ENCODE data around the gene BSN.

BSN gene

GRCh38 chr3:49593041-49593440 lies 38.8 kb downstream of the BSN start:
- H3K9me3 ChIP-seq: 0 out of 2 replicates have a peak, but pooled peaks cover 4% of the 10 kb centered on the region
- TF ChIP-seq Cebpa-rat (IDR thresholded peaks at IDR 0.05): no peak
- no peaks in the 10 kb centered on the region for H3K27me3 ChIP-seq
- no peak overlapping the region for H3K27ac ChIP-seq
- H3K36me3 ChIP-seq: no peaks in the 10 kb centered on the region
- H3K9ac ChIP-seq: no peak overlapping the region
- H3K4me1 ChIP-seq: no peaks in the 10 kb centered on the region
- no peak overlapping the region for H3K4me3 ChIP-seq
- H4K20me1 ChIP-seq: no peaks in the 10 kb centered on the region
- no peak overlapping the region for H3K4me2 ChIP-seq

- Histone ChIP-seq H3K27me3 (no peaks in the 10 kb centered on the region), H3K4me3 (no peak overlapping the region), H3K27ac (no peak overlapping the region), H3K9me3 (no peaks in the 10 kb centered on the region), H4K20me1 (no peaks in the 10 kb centered on the region), H3K4me2 (no peak overlapping the region), H3K36me3 (no peaks in the 10 kb centered on the region), H3K4me1 (no peaks in the 10 kb centered on the region), H3K9ac (no peak overlapping the region)
- TF ChIP-seq Cebpa-rat (IDR thresholded peaks at IDR 0.05): no peak
These were observed 46.5 kb downstream of the BSN start for GRCh38 chr3:49600781-49601180.

- Histone ChIP-seq H3K9ac (no peak overlapping the region), H3K36me3 (no peaks in the 10 kb centered on the region), H4K20me1 (no peaks in the 10 kb centered on the region), H3K27me3 (no peaks in the 10 kb centered on the region), H3K27ac (no peak overlapping the region), H3K4me3 (no peak overlapping the region), H3K4me2 (no peak overlapping the region), H3K9me3 (no peaks in the 10 kb centered on the region), H3K4me1 (no peaks in the 10 kb centered on the region)
- TF ChIP-seq Cebpa-rat (IDR thresholded peaks at IDR 0.05): no peak
These were observed 47.2 kb downstream of the BSN start for GRCh38 chr3:49601358-49602048.

GRCh38 chr3:49602049-49602554 lies 47.8 kb downstream of the BSN start:
- Histone ChIP-seq H3K4me2 (no peak overlapping the region), H3K4me3 (no peak overlapping the region), H3K27ac (no peak overlapping the region), H3K9me3 (no peaks in the 10 kb centered on the region), H3K9ac (no peak overlapping the region), H3K4me1 (no peaks in the 10 kb centered on the region), H4K20me1 (no peaks in the 10 kb centered on the region), H3K36me3 (no peaks in the 10 kb centered on the region), H3K27me3 (no peaks in the 10 kb centered on the region)
- no peak for TF ChIP-seq Cebpa-rat (IDR thresholded peaks at IDR 0.05)

- no peaks in the 10 kb centered on the region for H3K36me3 ChIP-seq
- TF ChIP-seq Cebpa-rat (IDR thresholded peaks at IDR 0.05): no peak
- no peak overlapping the region for H3K4me2 ChIP-seq
- H3K9me3 ChIP-seq: no peaks in the 10 kb centered on the region
- H3K4me1 ChIP-seq: no peaks in the 10 kb centered on the region
- H3K4me3 ChIP-seq: no peak overlapping the region
- H3K27ac ChIP-seq: no peak overlapping the region
- H3K27me3 ChIP-seq: no peaks in the 10 kb centered on the region
- no peak overlapping the region for H3K9ac ChIP-seq
- H4K20me1 ChIP-seq: no peaks in the 10 kb centered on the region
These were observed 48.7 kb downstream of the BSN start for GRCh38 chr3:49602877-49603411.

GRCh38 chr3:49606427-49606826 lies 52.1 kb downstream of the BSN start:
- TF ChIP-seq Cebpa-rat (IDR thresholded peaks at IDR 0.05): no peak
- Histone ChIP-seq H3K9me3 (no peaks in the 10 kb centered on the region), H3K27me3 (no peaks in the 10 kb centered on the region), H3K27ac (no peak overlapping the region), H3K4me3 (no peak overlapping the region), H3K4me1 (no peaks in the 10 kb centered on the region), H4K20me1 (no peaks in the 10 kb centered on the region), H3K9ac (no peak overlapping the region), H3K36me3 (no peaks in the 10 kb centered on the region), H3K4me2 (no peak overlapping the region)

GRCh38 chr3:49607105-49607591 lies 52.9 kb downstream of the BSN start:
- H3K27me3 ChIP-seq: no peaks in the 10 kb centered on the region
- no peak overlapping the region for H3K9ac ChIP-seq
- H3K9me3 ChIP-seq: no peaks in the 10 kb centered on the region
- no peak for TF ChIP-seq Cebpa-rat (IDR thresholded peaks at IDR 0.05)
- no peaks in the 10 kb centered on the region for H3K4me1 ChIP-seq
- H3K4me2 ChIP-seq: no peak overlapping the region
- H3K4me3 ChIP-seq: no peak overlapping the region
- no peaks in the 10 kb centered on the region for H4K20me1 ChIP-seq
- H3K27ac ChIP-seq: no peak overlapping the region
- H3K36me3 ChIP-seq: no peaks in the 10 kb centered on the region

GRCh38 chr3:49607796-49608195 lies 53.5 kb downstream of the BSN start:
- no peak overlapping the region for H3K9ac ChIP-seq

GRCh38 chr3:49609314-49609713 lies 55.0 kb downstream of the BSN start:
- Histone ChIP-seq H3K4me3 (no peak overlapping the region), H3K36me3 (no peaks in the 10 kb centered on the region), H3K9ac (no peak overlapping the region), H3K4me1 (no peaks in the 10 kb centered on the region), H3K27ac (no peak overlapping the region), H3K4me2 (no peak overlapping the region), H3K9me3 (0 out of 2 replicates have a peak, but pooled peaks cover 3% of the 10 kb centered on the region), H4K20me1 (no peaks in the 10 kb centered on the region), H3K27me3 (no peaks in the 10 kb centered on the region)
- no peak for TF ChIP-seq Cebpa-rat (IDR thresholded peaks at IDR 0.05)

More at GRCh38 chr3:49607796-49608195, 53.5 kb downstream of the BSN start:
- H3K36me3 ChIP-seq: no peaks in the 10 kb centered on the region
- H3K9me3 ChIP-seq: 0 out of 2 replicates have a peak, but pooled peaks cover 3% of the 10 kb centered on the region
- H3K4me2 ChIP-seq: no peak overlapping the region
- H3K4me1 ChIP-seq: no peaks in the 10 kb centered on the region
- no peaks in the 10 kb centered on the region for H4K20me1 ChIP-seq
- TF ChIP-seq Cebpa-rat (IDR thresholded peaks at IDR 0.05): no peak
- no peak overlapping the region for H3K27ac ChIP-seq
- no peaks in the 10 kb centered on the region for H3K27me3 ChIP-seq
- H3K4me3 ChIP-seq: no peak overlapping the region

GRCh38 chr3:49609815-49610214 lies 55.5 kb downstream of the BSN start:
- Histone ChIP-seq H3K27me3 (no peaks in the 10 kb centered on the region), H3K9me3 (0 out of 2 replicates have a peak, but pooled peaks cover 3% of the 10 kb centered on the region), H3K9ac (no peak overlapping the region)

More at GRCh38 chr3:49609815-49610214, 55.5 kb downstream of the BSN start:
- H3K27ac ChIP-seq: no peak overlapping the region
- H4K20me1 ChIP-seq: no peaks in the 10 kb centered on the region
- no peaks in the 10 kb centered on the region for H3K36me3 ChIP-seq
- H3K4me3 ChIP-seq: no peak overlapping the region
- no peak for TF ChIP-seq Cebpa-rat (IDR thresholded peaks at IDR 0.05)
- no peak overlapping the region for H3K4me2 ChIP-seq
- no peaks in the 10 kb centered on the region for H3K4me1 ChIP-seq
